Measurements from ENCODE around the gene ACSM3.
A peak's percentile ranks its signal among the peaks of the same experiment; 100 is the strongest.

The ACSM3 gene

GRCh38 chr16:20811889-20812439 lies 48.1 kb downstream of the ACSM3 start:
- H3K4me3 ChIP-seq (ENCODE audit: low read depth, low read length): no peak overlapping the region
- DNase-seq (ENCODE audit: low read depth, low spot score): no peak
- TF ChIP-seq CTCF (IDR thresholded peaks at IDR 0.05; ENCODE audit: low read depth, low read length): no peak
- in situ Hi-C loops (cut with HindIII; ENCODE audit: low sequenced_read_pairs): no loop called here

- H3K4me3 ChIP-seq (ENCODE audit: low read depth, low read length): no peak overlapping the region
- in situ Hi-C loops (cut with HindIII; ENCODE audit: low sequenced_read_pairs): no loop called here
- DNase-seq (ENCODE audit: low read depth, low spot score): no peak
- TF ChIP-seq CTCF (IDR thresholded peaks at IDR 0.05; ENCODE audit: low read depth, low read length): no peak
These were observed 48.7 kb downstream of the ACSM3 start for GRCh38 chr16:20812510-20812909.

- no peak overlapping the region for H3K4me3 ChIP-seq (ENCODE audit: low read depth, low read length)
- DNase-seq (ENCODE audit: low read depth, low spot score): peak; percentile 59
- in situ Hi-C loops (cut with HindIII; ENCODE audit: low sequenced_read_pairs): no loop called here
- TF ChIP-seq CTCF (IDR thresholded peaks at IDR 0.05; ENCODE audit: low read depth, low read length): no peak
These were observed 51.0 kb downstream of the ACSM3 start for GRCh38 chr16:20814784-20815183.

- no peak overlapping the region for H3K4me3 ChIP-seq (ENCODE audit: low read depth, low read length)
- in situ Hi-C loops (cut with HindIII; ENCODE audit: low sequenced_read_pairs): no loop called here
- no peak for TF ChIP-seq CTCF (IDR thresholded peaks at IDR 0.05; ENCODE audit: low read depth, low read length)
- no peak for DNase-seq (ENCODE audit: low read depth, low spot score)
These were observed 55.2 kb downstream of the ACSM3 start for GRCh38 chr16:20818929-20819585.

GRCh38 chr16:20821682-20822081 lies 57.9 kb downstream of the ACSM3 start:
- H3K4me3 ChIP-seq (ENCODE audit: low read depth, low read length): no peak overlapping the region
- in situ Hi-C loops (cut with HindIII; ENCODE audit: low sequenced_read_pairs): no loop called here
- no peak for TF ChIP-seq CTCF (IDR thresholded peaks at IDR 0.05; ENCODE audit: low read depth, low read length)
- no peak for DNase-seq (ENCODE audit: low read depth, low spot score)

GRCh38 chr16:20822521-20823325 lies 58.9 kb downstream of the ACSM3 start:
- H3K4me3 ChIP-seq (ENCODE audit: low read depth, low read length): no peak overlapping the region
- in situ Hi-C loops (cut with HindIII; ENCODE audit: low sequenced_read_pairs): no loop called here
- no peak for TF ChIP-seq CTCF (IDR thresholded peaks at IDR 0.05; ENCODE audit: low read depth, low read length)
- DNase-seq (ENCODE audit: low read depth, low spot score): no peak
